ENCODE measurements around the gene MTA1. TPM values are rescaled to one million over a fixed set of nuclear protein-coding genes. Genes with fewer than 3 reads are reported as not detected.
A peak's percentile ranks its signal among the peaks of the same experiment; 100 is the strongest.

Gene MTA1
- total and polyA plus RNA-seq, 2 donors from 2014 or later, result 30.4 to 112 TPM

DNA sequence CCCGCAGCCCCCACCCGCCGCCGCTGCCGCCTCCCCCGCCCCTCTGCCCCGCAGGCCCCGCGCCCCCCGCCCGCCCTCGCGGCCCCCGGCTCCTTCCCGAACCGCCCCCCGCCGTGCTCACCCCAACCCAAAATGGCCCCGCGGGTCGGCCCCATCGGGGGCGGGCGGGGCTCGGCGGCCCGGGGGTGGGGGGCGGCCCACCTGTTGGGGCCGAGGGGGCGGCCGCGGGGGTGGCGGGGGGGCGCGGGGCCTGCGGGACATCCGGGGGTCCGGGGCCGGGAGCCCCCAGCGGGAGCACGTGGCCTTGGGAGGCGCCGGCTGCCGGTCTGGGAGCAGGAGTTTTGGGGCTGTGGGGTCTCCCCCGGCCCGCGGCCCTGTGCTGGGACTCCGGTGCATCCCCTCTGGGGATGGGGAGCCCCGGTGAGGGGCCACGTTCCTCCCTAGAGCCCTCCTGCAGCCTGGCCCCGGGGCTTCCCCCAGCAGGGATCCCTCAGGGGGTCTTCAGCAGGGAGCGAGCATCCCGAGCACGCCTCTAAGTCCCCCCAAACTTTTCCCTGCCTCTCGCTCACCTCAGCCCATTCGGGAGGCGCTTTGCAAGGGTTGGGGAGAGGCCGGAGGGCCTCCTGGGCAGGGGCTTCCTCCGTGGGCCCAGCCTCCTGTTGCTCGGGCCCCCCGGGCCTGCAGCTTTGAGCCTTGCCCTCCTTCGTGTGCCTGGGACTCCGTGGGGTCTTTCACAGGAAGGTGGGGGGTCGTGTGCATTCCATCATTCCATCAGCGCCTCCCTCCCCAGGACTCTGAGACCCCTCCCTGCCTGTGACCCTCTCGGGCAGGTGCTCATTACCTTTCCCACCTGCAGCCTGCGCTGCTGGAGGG is 710 bp downstream of the MTA1 start:
- no peaks in the 10 kb centered on the region for H3K36me3 ChIP-seq (ENCODE audit: control insufficient read depth in 2 of 3, insufficient read depth in 3 of 3, low read length in 3 of 3)
- H3K9ac ChIP-seq (ENCODE audit: low read length in 3 of 3), result peak overlapping the region in 2 of 3 donors; percentile 71 to 73
- intact Hi-C loops (cut with DNase I), result no loop called here
- H3K27me3 ChIP-seq (ENCODE audit: control insufficient read depth, insufficient read depth, low read length), result no peaks in the 10 kb centered on the region
- peak overlapping the region; percentile 44 to 64 (median 44) for H3K4me3 ChIP-seq (ENCODE audit: low read length in 3 of 3)
- FAIRE-seq, result no peak
- H3K9me3 ChIP-seq (ENCODE audit: control insufficient read depth in 2 of 3, insufficient read depth in 1 of 3, low read length in 3 of 3), result no peaks in the 10 kb centered on the region
- peak overlapping the region in 1 of 2 donors; percentile 17 for H3K27ac ChIP-seq (ENCODE audit: low read depth in 2 of 2, low read length in 2 of 2)
- peaks cover 0 to 19% (median 0%) of the 10 kb centered on the region in 3 donors for H3K4me1 ChIP-seq (ENCODE audit: control insufficient read depth in 2 of 3, insufficient read depth in 2 of 3, low read depth in 1 of 3, low read length in 3 of 3)
- DNase-seq, result peak in 1 of 5 donors; percentile 77
- no peak for TF ChIP-seq CTCF (IDR thresholded peaks at IDR 0.05; ENCODE audit: borderline replicate concordance, extremely low read depth, insufficient read depth)

DNA sequence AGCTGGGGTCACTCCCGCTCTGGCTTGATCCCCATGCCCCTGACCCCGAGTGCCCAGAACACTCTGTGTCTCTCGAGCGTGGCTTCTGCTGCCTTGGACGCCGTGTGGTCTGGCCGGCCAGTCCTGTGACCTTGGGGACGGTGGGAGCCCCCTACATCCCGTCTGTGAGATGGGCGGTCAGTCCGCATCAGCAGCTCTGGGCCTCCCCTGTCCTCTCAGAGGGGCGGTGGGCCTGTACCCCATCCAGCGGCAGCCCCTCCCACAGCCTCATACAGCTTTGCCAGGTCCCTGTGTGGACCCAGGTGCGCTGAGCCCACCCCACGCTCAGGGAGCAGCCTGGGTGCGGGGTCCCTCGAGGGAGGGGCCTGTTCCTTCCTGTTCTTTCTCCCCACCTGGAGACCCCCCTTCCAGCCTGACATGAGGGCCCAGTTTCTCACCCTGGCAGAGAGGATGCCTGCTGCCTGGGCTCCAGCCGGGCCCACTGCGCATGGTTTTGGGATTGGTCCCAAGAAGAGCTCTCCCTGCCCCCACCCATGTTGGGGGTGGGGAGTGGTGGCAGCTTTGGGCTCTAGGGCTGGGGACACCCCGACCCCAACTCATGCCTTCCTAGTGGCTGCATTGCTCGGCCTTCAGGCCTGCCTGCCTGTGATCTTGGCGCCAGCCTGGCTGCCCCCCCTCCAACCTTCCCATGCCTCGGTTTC is 1.5 kb downstream of the MTA1 start:
- Histone ChIP-seq H3K27ac (ENCODE audit: low read depth in 2 of 2, low read length in 2 of 2) (peak overlapping the region in 1 of 2 donors; percentile 17), H3K9ac (ENCODE audit: low read length in 3 of 3) (peak overlapping the region in 2 of 3 donors; percentile 71 to 73), H3K9me3 (ENCODE audit: control insufficient read depth in 2 of 3, insufficient read depth in 1 of 3, low read length in 3 of 3) (no peaks in the 10 kb centered on the region), H3K36me3 (ENCODE audit: control insufficient read depth in 2 of 3, insufficient read depth in 3 of 3, low read length in 3 of 3) (no peaks in the 10 kb centered on the region), H3K4me1 (ENCODE audit: control insufficient read depth in 2 of 3, insufficient read depth in 2 of 3, low read depth in 1 of 3, low read length in 3 of 3) (peaks cover 0 to 19% (median 0%) of the 10 kb centered on the region in 3 donors), H3K27me3 (ENCODE audit: control insufficient read depth, insufficient read depth, low read length) (no peaks in the 10 kb centered on the region), H3K4me3 (ENCODE audit: low read length in 3 of 3) (peak overlapping the region; percentile 44 to 64 (median 44))
- DNase-seq, result no peak
- no peak for TF ChIP-seq CTCF (IDR thresholded peaks at IDR 0.05; ENCODE audit: borderline replicate concordance, extremely low read depth, insufficient read depth)
- intact Hi-C loops (cut with DNase I), result no loop called here
- no peak for FAIRE-seq

DNA sequence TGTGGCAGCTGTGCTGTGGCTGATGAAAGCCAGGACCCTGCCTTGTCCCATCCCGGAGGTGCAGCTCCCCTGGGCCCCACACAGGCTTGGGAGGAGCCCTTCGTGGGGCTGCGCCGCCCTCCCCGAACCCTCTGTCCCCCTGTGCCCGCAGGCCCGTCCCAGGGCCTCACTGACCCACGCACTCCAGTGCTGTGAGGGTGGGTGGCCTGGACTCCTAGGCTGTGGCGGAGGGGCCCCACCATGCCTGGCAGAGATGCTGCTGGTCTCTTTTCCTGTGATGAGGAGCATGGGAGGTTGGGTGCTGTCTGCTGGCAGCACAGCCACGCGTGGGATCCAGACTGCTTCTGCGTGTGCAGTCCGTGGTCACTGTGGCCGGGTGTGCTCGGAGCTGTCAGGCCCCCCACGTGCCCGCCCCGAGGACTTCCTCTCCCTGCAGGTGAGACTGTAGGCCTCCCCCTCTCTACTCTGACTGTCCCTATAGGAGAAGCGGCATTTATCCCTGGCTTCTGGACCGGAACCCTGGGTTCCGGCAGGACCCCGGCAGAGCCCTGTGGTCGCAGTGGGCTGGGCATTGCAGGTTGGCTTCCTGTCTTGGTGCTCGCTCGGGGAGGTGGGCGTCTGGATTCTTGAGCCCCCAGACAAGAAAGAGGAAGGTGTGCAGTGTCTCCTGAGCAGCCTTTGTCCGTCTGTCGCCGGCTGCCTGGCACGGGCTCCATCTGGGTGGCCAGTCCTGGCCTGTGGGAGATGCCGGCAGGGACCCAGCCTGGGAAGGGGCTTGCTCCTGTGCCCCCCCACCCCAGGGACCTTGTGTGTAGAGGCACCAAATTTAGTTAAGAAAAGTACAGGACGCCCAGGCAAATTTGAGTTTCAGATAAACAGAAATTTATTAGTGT is 2.3 kb downstream of the MTA1 start:
- DNase-seq, result peak in 1 of 5 donors; percentile 48
- no peak overlapping the region for H3K4me3 ChIP-seq (ENCODE audit: low read length in 3 of 3)
- FAIRE-seq, result no peak
- no peak overlapping the region for H3K27ac ChIP-seq (ENCODE audit: low read depth in 2 of 2, low read length in 2 of 2)
- peaks cover 0 to 1% (median 0%) of the 10 kb centered on the region in 3 donors for H3K9me3 ChIP-seq (ENCODE audit: control insufficient read depth in 2 of 3, insufficient read depth in 1 of 3, low read length in 3 of 3)
- TF ChIP-seq CTCF (IDR thresholded peaks at IDR 0.05; ENCODE audit: borderline replicate concordance, extremely low read depth, insufficient read depth), result no peak
- no peak overlapping the region for H3K9ac ChIP-seq (ENCODE audit: low read length in 3 of 3)
- H3K27me3 ChIP-seq (ENCODE audit: control insufficient read depth, insufficient read depth, low read length), result no peaks in the 10 kb centered on the region
- H3K36me3 ChIP-seq (ENCODE audit: control insufficient read depth in 2 of 3, insufficient read depth in 3 of 3, low read length in 3 of 3), result peaks cover 0 to 4% (median 0%) of the 10 kb centered on the region in 3 donors
- peaks cover 0 to 19% (median 0%) of the 10 kb centered on the region in 3 donors for H3K4me1 ChIP-seq (ENCODE audit: control insufficient read depth in 2 of 3, insufficient read depth in 2 of 3, low read depth in 1 of 3, low read length in 3 of 3)
- intact Hi-C loops (cut with DNase I), result no loop called here
